Activated T-cell treated with anti-CD3 and anti-CD28 coated beads for 1 hour (primary cell): ENCODE measurements around the gene GLG1.
"Not testable (repeated sequence)": the region's sequence is repeated elsewhere in the genome, so short reads cannot be mapped to it uniquely, and the experiment has no call there.

Experiments
- DNase-seq: peaks from one replicate; pipeline ENCODE4 v3.0.0-alpha.2; 2020; ENCODE audit warnings: low read depth

Gene GLG1

GRCh38 chr16:74409185-74409981 is 197.5 kb downstream of the GLG1 start:
- not testable (repeated sequence) for DNase-seq

- DNase-seq, result not testable (repeated sequence)
Measured at GRCh38 chr16:74407362-74407705, 199.6 kb downstream of the GLG1 start.

- DNase-seq, result not testable (repeated sequence)
Measured at GRCh38 chr16:74406600-74407361, 200.1 kb downstream of the GLG1 start.

GRCh38 chr16:74404148-74404933 is 202.6 kb downstream of the GLG1 start:
- DNase-seq, result not testable (repeated sequence)

- not testable (repeated sequence) for DNase-seq
Measured at GRCh38 chr16:74400238-74400637, 206.7 kb downstream of the GLG1 start.

GRCh38 chr16:74398212-74398895 is 208.6 kb downstream of the GLG1 start:
- DNase-seq, result not testable (repeated sequence)
